Measurements from ENCODE around the gene MYL9.

- TF ChIP-seq, protein P1, sequence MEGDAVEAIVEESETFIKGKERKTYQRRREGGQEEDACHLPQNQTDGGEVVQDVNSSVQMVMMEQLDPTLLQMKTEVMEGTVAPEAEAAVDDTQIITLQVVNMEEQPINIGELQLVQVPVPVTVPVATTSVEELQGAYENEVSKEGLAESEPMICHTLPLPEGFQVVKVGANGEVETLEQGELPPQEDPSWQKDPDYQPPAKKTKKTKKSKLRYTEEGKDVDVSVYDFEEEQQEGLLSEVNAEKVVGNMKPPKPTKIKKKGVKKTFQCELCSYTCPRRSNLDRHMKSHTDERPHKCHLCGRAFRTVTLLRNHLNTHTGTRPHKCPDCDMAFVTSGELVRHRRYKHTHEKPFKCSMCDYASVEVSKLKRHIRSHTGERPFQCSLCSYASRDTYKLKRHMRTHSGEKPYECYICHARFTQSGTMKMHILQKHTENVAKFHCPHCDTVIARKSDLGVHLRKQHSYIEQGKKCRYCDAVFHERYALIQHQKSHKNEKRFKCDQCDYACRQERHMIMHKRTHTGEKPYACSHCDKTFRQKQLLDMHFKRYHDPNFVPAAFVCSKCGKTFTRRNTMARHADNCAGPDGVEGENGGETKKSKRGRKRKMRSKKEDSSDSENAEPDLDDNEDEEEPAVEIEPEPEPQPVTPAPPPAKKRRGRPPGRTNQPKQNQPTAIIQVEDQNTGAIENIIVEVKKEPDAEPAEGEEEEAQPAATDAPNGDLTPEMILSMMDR (IDR thresholded peaks at IDR 0.05) = no peak
- TF ChIP-seq POLR2A (IDR thresholded peaks at IDR 0.05) = no peak
Observed at GRCh38 chr20:36548704-36549627, 7.6 kb downstream of the MYL9 start.

Data from body of pancreas (tissue), 4 donors.